SK-N-SH (cell line): Measurements from ENCODE around the gene FGB.

Experiments used
- CHD2 ChIP-seq: fragments of 150-350 bp; IDR thresholded peaks from 2 replicates; pipeline ENCODE4 v1.6.1; 2018; ENCODE audit warnings: low read length; ENCODE audit not compliant: partially characterized antibody
- CTCF ChIP-seq: fragments of 200-600 bp; sonication (generic); IDR thresholded peaks from 2 replicates; pipeline ENCODE4 v1.6.1; 2017; ENCODE audit warnings: antibody characterized with exemption, mild to moderate bottlenecking, moderate library complexity
- MAX ChIP-seq: IDR thresholded peaks from 2 replicates; pipeline ENCODE4 v1.4.0; 2012; ENCODE audit warnings: low read depth
- NFIC ChIP-seq: IDR thresholded peaks from 2 replicates; pipeline ENCODE4 v1.4.0; 2012; ENCODE audit warnings: borderline replicate concordance
- POLR2AphosphoS5 ChIP-seq: IDR thresholded peaks from 2 replicates; pipeline ENCODE4 v1.6.1; 2012; ENCODE audit warnings: low read depth, low read length
- REST ChIP-seq: IDR thresholded peaks from 2 replicates; pipeline ENCODE4 v1.6.1; 2012; ENCODE audit warnings: mild to moderate bottlenecking, low read depth, low read length, moderate library complexity
- SIN3A ChIP-seq: IDR thresholded peaks from 2 replicates; pipeline ENCODE4 v1.6.1; 2012; ENCODE audit warnings: low read depth, mild to moderate bottlenecking, low read length, moderate library complexity, borderline replicate concordance
- TAF1 ChIP-seq: IDR thresholded peaks from 2 replicates; pipeline ENCODE4 v1.6.1; 2012; ENCODE audit warnings: low read depth, mild to moderate bottlenecking, low read length, moderate library complexity, borderline replicate concordance

GRCh38 chr4:154579927-154580326, 17.1 kb downstream of the FGB start:
- TF ChIP-seq REST (no peak), CTCF (no peak), POLR2AphosphoS5 (no peak), MAX (no peak), CHD2 (no peak), TAF1 (no peak), NFIC (no peak), SIN3A (no peak)
